K562 treated with DMSO at 1 percent for 48 hours (cell line): Measurements from ENCODE around the gene HDAC8. TPM values are rescaled to one million over a fixed set of nuclear protein-coding genes. Genes with fewer than 3 reads are reported as not detected.

Experiments used
- total RNA-seq: library from RNA; unstranded; fragments of 300-600 nt; gene quantifications from 2 replicates; pipeline ENCODE4 v1.2.3, GENCODE V29; 2022; ENCODE audit warnings: low replicate concordance; ENCODE audit errors: extremely low read depth

HDAC8 gene
- not detected in 2 replicates for total RNA-seq

DNA sequence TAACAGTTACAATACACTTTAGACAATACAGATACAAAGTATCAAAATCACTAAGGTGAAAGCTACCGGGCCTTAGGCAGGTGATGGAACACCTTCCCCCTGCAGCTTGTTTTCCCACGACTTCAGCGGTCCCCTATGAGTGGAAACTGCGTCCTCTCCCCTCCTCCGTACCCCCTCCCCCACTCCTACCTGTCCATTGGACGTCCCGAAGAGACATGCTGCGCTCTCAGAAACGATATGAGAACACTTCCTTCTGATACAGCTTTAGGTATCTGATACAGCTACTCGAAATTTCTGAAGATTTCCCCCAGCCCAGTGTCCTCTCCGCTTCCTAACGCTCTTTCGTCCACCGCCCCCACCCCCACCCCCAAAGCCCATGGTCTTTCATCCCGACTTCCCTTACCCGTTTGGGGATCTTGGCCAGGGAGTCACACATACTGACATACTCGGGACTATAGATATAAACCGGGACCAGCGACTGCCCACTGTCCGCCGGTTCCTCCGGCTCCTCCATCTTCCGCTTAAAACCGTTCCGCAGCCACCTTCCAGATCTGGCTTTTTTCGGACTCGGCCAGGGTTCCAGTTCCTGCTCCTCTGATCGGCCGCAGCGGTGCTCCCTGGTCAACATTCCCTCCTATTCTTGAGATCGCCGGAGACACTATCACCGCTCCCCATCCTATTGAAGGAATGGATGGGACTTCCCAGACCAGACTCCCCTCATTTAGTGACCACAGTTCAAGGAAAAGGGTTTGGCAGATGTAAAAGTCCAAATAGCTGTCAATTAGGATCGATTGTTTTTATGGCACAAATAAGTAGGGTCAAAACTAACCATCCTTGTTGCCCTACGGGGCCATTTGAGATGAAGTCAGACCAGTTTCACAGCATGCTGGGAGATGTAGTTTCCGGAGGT is at the start of gene HDAC8:
Gene HDAC8, minus strand, starts transcription at position 596 of the 910 bp plus-strand sequence. Its CDS starts 82 bp downstream, at position 514.

DNA sequence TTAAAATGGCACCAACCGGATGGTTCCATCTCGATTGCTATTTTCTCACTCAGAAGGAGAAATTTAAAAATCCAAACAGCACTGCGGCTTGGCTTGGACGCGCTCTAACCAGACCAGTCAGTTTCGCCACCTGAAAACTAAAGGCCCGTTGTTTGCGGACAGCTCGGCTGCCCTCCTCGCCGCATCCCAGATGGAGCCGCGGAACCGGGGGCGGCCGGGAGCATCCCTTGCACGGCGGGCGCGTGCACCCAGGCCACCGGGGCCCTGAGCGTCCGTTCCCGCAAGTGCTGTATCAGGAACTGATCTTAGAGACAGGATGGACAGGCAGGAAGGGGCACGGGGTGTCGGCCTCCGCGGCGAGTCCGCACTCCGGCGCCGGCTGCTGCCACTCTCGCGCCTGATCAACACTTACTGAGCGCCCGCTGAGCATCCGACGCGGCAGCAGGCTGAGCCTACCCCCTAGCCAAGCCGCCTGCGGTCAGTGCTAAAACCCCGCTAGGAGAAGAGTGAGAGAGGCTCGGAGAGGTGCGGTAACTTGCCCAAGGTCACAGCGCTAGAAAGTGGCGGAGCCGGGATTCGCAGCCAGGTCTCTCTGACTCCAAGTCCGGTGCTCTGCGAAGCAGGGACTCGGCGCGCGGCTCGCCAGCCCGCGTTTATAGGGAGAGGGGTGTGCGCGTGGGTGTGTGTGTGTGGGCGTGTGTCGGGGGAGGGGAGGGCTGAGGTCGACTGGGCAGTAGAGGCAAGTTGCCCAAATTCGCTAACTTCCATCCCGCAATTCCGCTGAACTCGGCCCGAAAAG is 267.2 kb downstream of the HDAC8 start, which contains the start of gene CITED1:
Gene CITED1, minus strand, starts transcription at position 629 of the 799 bp plus-strand sequence. CDS start 3,045 bp downstream, outside the sequence.

Other genes starting within 250 kb of the HDAC8 start
- gene PHKA1, start 141.5 kb upstream of the HDAC8 start, total RNA-seq = 80.1 TPM in 1 of 2 replicates, not detected in the other
- gene DMRTC1B, start 204.0 kb upstream of the HDAC8 start, total RNA-seq = not detected in 2 replicates
- gene FAM236B, start 209.8 kb upstream of the HDAC8 start, total RNA-seq = not detected in 2 replicates
- not detected in 2 replicates for gene FAM236D, start 235.4 kb upstream of the HDAC8 start, total RNA-seq